IgD-negative memory B cell (primary cell): ENCODE results near the gene HOXC6. TPM values are rescaled to one million over a fixed set of nuclear protein-coding genes. Genes with fewer than 3 reads are reported as not detected.

Experiments
- H3K27ac Mint-ChIP-seq, 3 donors: one replicate each; pipeline ENCODE4 v1.8.0; 2020 to 2022; ENCODE audit warnings: mild to moderate bottlenecking in 3 of 3, mixed read lengths in 3 of 3, moderate library complexity in 1 of 3
- H3K27me3 Mint-ChIP-seq: one replicate; pipeline ENCODE4 v1.8.0; 2021; ENCODE audit warnings: mixed read lengths
- H3K36me3 Mint-ChIP-seq: one replicate; pipeline ENCODE4 v1.8.0; 2020; ENCODE audit warnings: mild to moderate bottlenecking, mixed read lengths
- H3K4me1 Mint-ChIP-seq, 3 donors: one replicate each; pipeline ENCODE4 v1.8.0; 2020 to 2022; ENCODE audit warnings: mixed read lengths in 3 of 3, mild to moderate bottlenecking in 1 of 3
- H3K4me3 Mint-ChIP-seq, 4 donors: one replicate each; pipeline ENCODE4 v1.8.0; 2020 to 2022; ENCODE audit warnings: mild to moderate bottlenecking in 4 of 4, mixed read lengths in 4 of 4, moderate library complexity in 3 of 4
- H3K9me3 Mint-ChIP-seq, 3 donors: one replicate each; pipeline ENCODE4 v1.8.0; 2020 to 2021; ENCODE audit warnings: mixed read lengths in 3 of 3, mild to moderate bottlenecking in 1 of 3
- polyA plus RNA-seq: library from polyadenylated mRNA; unstranded; fragments of 300-500 nt; fragmentation: Illumina TruSeq; gene quantifications from one replicate; pipeline ENCODE4 v1.2.3, GENCODE V29; 2021

The HOXC6 gene
- polyA plus RNA-seq, 1 donor from 2014 or later = not detected

DNA sequence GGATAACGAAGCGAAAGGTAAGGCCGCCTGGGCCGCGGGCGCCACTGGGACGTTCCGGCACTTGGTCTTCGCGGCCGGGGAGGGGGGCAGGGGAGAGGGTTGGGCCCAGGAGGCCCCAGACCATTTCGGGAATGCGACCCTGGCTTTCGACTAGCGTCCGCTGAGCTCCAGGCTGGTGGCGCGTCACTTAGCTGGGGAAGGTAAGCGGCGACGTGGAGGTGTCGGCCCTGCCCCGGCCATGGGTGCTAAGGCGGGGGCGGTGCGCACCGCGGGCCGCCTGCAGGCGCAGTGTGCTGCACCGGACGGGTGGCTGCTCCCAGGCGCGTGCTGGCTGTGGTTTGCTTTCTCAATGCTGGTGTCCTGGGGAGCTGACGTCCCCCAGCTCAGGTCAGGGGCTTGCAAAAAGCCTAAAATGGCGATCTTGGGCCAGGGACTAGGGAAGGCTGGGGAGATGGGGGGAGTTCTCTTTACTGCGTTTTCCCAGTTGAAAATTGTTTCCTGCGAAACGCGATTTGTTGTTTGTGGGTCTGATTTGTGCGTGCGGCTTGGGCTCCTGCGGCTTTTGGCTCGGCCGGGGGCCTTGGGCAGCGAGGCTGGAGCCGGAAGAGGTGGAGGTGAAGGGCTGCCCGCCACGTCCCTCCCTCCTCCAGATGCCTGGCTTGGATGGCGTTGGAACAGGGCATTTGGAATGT, 42.1 kb upstream of the HOXC6 start:
- Mint-ChIP-seq H3K4me3 (peak overlapping the region; percentile 50 to 84 (median 76)), H3K27me3 (peaks cover 82% of the 10 kb centered on the region), H3K4me1 (peaks cover 12 to 14% (median 12%) of the 10 kb centered on the region in 3 donors), H3K36me3 (peaks cover 2% of the 10 kb centered on the region), H3K9me3 (peaks cover 0 to 6% (median 0%) of the 10 kb centered on the region in 3 donors), H3K27ac (peak overlapping the region; percentile 86 to 96 (median 88))

DNA sequence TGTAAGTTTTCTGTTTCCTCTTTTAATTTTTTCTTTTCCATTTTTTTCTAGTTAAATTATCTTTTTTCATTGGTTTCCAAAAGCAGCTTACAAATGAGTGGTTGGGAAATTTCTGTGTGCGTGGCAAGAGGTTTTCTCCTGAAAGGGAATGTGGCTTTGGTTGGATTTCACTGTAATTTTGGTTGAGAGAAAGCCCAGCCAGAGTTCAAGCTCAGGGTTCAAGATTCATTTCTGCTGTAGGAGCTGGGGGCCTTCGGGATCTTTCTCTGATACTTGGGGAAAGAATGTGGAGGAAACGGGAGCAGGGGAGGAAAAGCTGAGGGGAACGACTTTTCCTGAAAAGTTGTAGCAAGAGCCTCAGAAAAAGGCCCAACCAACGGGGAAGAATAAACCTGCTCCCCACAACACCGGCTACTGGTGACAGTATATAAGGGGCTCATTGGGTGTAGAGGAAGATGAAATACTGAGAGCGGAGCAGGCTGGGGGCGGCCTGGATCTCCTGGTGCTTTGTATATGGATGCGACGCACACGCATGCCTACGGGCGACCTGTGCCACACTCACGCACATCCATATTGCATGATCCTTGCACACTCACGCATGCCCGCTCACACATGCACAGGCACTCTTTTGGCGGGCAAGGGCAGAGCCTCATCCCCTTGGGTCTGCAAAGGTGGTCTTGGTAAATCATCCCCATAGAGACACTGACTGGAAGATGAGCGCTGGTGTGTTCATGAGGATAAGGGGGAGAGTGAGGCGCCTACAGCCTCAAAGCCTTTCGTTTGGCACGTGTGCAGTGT, 41.4 kb upstream of the HOXC6 start:
- Mint-ChIP-seq H3K36me3 (peaks cover 2% of the 10 kb centered on the region), H3K4me3 (peak overlapping the region in 3 of 4 donors; percentile 72 to 84 (median 79)), H3K9me3 (peaks cover 0 to 6% (median 0%) of the 10 kb centered on the region in 3 donors), H3K4me1 (peaks cover 11 to 12% (median 12%) of the 10 kb centered on the region in 3 donors), H3K27me3 (peaks cover 83% of the 10 kb centered on the region), H3K27ac (peak overlapping the region; percentile 76 to 88 (median 86))

DNA sequence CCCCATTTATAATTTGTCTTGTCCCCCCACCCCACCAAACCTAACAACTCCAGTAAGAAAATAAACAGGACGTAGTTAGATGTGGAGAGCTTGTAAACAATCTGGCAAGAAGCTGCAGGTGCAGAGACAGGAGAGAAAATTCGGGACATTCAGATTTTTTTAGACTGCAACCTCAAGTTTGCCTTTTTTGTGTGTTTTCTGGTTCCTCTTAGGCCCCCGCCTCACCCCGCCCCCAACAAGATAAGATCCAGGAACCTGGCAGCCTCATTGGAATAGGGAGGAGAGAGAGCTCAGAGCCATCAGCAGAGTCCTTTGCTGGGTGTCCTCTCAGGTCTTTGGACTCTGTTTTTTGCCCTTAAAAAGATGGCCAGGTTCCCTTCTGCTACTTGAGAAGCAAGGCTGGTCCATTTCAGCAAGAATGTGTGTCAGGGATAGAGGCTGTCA, 40.4 kb upstream of the HOXC6 start:
- peaks cover 0 to 6% (median 0%) of the 10 kb centered on the region in 3 donors for H3K9me3 Mint-ChIP-seq
- H3K4me1 Mint-ChIP-seq = peaks cover 11 to 12% (median 12%) of the 10 kb centered on the region in 3 donors
- H3K27ac Mint-ChIP-seq = peak overlapping the region in 2 of 3 donors; percentile 86 to 93
- H3K36me3 Mint-ChIP-seq = peaks cover 2% of the 10 kb centered on the region
- H3K4me3 Mint-ChIP-seq = peak overlapping the region in 2 of 4 donors; percentile 67 to 79
- H3K27me3 Mint-ChIP-seq = peaks cover 81% of the 10 kb centered on the region

DNA sequence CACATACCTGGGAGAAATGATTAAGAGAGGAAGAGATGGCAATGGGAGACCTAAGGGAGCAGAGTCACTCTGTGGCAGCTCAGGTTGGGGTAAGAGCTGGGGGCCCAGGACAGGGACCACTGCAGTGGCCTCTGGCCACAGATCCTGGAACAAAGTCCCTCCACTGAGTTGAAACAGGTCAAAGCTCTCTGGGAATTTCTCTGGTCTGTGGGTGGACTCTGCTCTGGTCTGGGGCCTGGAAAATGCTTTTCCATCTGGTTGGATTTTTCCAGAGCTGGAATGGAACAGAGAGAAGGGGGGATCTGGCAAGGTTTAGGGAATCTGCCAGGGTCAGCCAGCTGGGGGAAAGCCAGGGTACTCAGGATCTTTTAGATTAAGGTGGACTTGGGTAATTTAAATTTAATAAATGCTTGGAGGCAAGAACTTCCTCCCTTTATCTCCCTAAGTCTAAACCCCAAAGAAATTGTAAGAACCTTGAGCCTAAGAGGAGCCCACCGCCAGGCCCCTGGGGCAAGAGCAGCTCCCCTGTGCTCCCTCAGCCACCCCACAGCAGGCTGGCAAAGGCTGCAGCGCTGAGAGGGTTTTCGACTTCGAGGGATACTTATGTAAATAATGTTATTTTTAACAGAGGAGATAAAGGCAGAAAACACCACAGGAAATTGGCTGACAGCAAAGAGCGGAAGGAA, 39.6 kb upstream of the HOXC6 start:
- Mint-ChIP-seq H3K36me3 (peaks cover 2% of the 10 kb centered on the region), H3K9me3 (peaks cover 0 to 9% (median 0%) of the 10 kb centered on the region in 3 donors), H3K27me3 (peaks cover 78% of the 10 kb centered on the region), H3K27ac (peak overlapping the region; percentile 86 to 93 (median 88)), H3K4me3 (peak overlapping the region in 3 of 4 donors; percentile 67 to 79 (median 79)), H3K4me1 (peaks cover 12 to 16% (median 12%) of the 10 kb centered on the region in 3 donors)

DNA sequence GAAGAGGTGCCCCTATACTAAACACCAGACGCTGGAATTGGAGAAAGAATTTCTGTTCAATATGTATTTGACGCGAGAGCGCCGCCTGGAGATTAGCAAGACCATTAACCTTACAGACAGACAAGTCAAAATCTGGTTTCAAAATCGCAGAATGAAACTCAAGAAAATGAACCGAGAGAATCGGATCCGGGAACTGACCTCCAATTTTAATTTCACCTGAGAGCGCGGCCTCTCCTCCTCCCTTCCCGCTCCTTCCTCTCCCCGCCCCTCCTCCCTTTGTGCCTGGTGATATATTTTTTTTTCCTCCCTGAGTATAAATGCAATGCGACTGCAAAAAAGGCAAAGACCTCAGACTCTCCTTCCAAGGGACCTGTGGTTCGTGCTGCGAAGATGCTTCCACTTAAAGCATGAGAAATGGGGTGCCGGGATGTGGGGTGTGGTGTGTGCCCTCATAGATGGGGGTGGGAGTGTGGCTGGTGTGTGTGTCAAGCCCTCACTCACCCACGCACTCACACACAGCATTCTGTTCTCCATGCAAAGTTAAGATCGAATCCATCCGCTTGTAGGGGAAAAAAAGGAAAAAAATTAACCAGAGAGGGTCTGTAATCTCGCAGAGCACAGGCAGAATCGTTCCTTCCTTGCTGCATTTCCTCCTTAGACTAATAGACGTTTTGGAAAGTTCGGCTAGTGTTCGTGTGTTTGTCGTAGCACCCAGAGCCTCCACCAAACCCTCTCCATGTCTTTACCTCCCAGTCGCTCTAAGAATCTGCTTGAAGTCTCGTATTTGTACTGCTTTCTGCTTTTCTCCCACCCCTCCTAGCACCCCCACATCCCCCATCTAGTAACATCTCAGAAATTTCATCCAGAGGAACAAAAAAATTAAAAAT, 38.8 kb upstream of the HOXC6 start:
- no peaks in the 10 kb centered on the region for H3K36me3 Mint-ChIP-seq
- H3K27me3 Mint-ChIP-seq = peaks cover 82% of the 10 kb centered on the region
- peaks cover 0 to 12% (median 0%) of the 10 kb centered on the region in 3 donors for H3K9me3 Mint-ChIP-seq
- H3K4me3 Mint-ChIP-seq = peak overlapping the region; percentile 21 to 84 (median 72)
- peak overlapping the region; percentile 17 to 88 (median 86) for H3K27ac Mint-ChIP-seq
- H3K4me1 Mint-ChIP-seq = peaks cover 17 to 20% (median 18%) of the 10 kb centered on the region in 3 donors

DNA sequence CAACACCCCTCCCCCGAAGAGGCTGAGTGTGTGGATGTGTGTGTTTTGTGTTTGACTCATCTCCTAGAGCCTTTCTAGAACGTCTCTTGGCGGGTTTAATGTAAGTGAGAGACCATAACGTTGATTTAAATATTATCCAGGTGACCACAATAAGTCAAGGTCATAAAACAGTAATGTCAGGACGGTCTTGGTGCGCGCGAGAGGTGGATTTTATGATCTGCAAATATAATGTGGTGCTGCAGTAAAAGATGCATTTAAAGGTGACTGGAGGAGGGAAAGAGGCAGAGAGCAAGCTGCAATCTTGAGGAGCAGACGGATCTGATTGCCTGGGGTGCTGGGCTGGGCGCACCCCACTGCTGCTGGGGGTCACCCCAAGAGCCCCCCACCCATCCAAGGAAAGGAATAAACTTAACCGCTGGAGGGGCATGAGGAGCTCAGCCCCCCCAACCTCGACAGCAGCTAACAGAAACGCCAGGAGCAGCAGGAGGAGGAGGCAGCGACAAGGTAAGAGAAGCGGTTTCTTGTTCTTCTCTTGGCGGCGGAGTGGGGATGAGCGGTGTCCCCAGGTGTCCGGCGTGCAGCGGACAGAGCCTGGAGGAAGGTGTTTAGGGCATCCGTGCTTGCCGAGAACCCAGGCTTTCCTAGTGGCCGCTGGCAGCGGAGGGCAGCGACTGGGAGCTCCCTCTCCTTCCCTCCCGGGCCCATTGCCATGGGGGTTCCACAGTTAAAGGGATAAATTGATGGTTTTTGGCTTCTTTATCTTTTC, 37.7 kb upstream of the HOXC6 start:
- H3K27ac Mint-ChIP-seq = peak overlapping the region; percentile 83 to 97 (median 86)
- H3K27me3 Mint-ChIP-seq = peaks cover 81% of the 10 kb centered on the region
- H3K36me3 Mint-ChIP-seq = no peaks in the 10 kb centered on the region
- peaks cover 16 to 28% (median 22%) of the 10 kb centered on the region in 3 donors for H3K4me1 Mint-ChIP-seq
- H3K9me3 Mint-ChIP-seq = peaks cover 0 to 10% (median 0%) of the 10 kb centered on the region in 3 donors
- peak overlapping the region in 1 of 4 donors; percentile 65 for H3K4me3 Mint-ChIP-seq

DNA sequence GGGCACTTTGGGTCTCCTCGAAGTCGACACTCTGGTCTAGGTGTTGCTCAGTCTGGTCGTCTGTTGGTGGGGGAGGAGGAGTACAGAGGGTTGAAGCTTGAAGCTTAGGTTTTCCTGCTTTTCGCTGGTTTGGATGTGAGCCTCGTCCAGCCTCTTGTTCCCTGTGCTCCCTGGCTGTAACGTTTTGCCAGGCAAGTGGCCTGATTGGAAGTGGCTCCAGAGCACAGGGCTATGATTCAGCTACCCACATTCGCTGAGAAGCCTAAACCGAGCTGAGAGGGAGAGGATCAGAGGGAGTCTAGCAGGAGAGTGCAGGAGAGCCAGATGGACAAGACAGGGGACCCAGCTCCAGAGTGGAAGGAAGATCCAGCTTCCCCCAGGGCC, 37.2 kb upstream of the HOXC6 start:
- H3K9me3 Mint-ChIP-seq = peaks cover 0 to 10% (median 0%) of the 10 kb centered on the region in 3 donors
- H3K36me3 Mint-ChIP-seq = no peaks in the 10 kb centered on the region
- peak overlapping the region in 1 of 4 donors; percentile 65 for H3K4me3 Mint-ChIP-seq
- H3K27me3 Mint-ChIP-seq = peaks cover 80% of the 10 kb centered on the region
- peaks cover 16 to 28% (median 22%) of the 10 kb centered on the region in 3 donors for H3K4me1 Mint-ChIP-seq
- H3K27ac Mint-ChIP-seq = peak overlapping the region in 2 of 3 donors; percentile 81 to 97

DNA sequence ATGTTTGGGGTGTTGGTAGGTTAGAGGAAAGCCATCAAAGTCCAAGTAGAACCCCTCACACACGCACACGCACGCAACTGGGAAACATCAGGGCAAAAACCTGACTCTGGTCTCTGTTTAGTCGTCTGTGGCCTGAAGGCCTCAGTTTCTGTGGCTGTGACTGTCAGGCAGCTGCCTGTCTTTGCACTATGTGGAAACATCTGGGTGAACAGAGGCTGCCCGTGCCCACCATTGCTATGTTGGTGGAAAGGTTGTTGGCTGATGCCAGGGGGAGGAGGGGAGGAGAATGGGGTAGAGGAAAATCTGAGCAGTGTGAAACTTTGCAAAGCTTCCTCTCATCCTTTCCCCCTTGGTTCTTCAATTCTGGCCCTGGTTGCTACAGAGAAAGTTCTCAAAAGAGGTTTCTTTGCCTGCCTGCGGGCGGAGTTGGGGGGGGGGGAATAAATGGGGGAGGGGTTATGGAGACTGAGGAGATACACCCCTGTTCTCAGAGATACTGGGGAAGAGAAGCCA, 35.8 kb upstream of the HOXC6 start:
- peaks cover 1% of the 10 kb centered on the region for H3K36me3 Mint-ChIP-seq
- peaks cover 18 to 32% (median 24%) of the 10 kb centered on the region in 3 donors for H3K4me1 Mint-ChIP-seq
- peak overlapping the region in 2 of 3 donors; percentile 10 to 81 for H3K27ac Mint-ChIP-seq
- H3K9me3 Mint-ChIP-seq = peaks cover 0 to 10% (median 0%) of the 10 kb centered on the region in 3 donors
- H3K4me3 Mint-ChIP-seq = peak overlapping the region in 1 of 4 donors; percentile 5
- peaks cover 76% of the 10 kb centered on the region for H3K27me3 Mint-ChIP-seq

DNA sequence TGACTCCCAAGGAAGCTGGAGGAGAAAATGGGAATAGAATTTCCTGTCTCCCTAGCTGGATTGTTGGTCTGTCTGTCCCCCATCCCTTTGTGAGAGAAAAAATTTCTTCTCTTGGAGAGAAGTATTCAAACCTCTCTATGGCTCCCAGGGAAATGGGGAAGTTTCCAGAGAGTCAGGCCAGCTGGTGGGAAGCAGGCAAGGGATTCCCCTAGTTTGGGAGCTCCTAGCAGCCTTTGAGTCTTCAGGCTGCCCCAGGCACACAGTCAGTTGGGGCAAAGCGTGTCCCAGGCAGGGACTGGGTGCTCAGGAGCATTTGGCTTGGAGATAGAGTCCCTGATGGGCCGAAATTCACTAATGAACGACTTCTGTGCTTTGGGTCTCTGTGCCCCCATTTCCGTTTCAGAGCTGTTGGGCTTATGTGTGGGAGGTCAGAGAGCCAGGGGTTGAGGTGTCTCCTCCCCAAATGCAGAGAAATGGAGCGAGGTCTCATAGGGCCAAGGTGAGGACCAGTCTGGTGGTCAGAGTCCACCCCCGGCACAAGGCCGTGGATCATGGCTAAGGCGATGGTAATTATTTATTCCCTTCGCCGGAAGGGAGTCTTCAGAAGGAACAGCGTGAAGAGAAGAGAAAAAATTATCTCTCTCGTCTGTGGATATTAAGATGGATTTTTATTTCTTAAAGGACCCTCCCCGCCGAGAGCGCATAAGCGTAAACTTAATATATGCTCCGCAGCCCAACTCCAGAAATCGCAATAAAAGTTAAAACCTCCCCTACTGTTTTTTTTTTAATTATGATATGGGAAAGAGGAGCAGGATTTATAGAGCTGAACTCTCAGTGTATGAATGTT, 34.9 kb upstream of the HOXC6 start:
- peak overlapping the region; percentile 81 to 96 (median 91) for H3K27ac Mint-ChIP-seq
- peaks cover 0 to 10% (median 0%) of the 10 kb centered on the region in 3 donors for H3K9me3 Mint-ChIP-seq
- H3K27me3 Mint-ChIP-seq = peaks cover 76% of the 10 kb centered on the region
- peak overlapping the region; percentile 54 to 95 (median 76) for H3K4me3 Mint-ChIP-seq
- H3K36me3 Mint-ChIP-seq = peaks cover 1% of the 10 kb centered on the region
- peaks cover 16 to 32% (median 27%) of the 10 kb centered on the region in 3 donors for H3K4me1 Mint-ChIP-seq

DNA sequence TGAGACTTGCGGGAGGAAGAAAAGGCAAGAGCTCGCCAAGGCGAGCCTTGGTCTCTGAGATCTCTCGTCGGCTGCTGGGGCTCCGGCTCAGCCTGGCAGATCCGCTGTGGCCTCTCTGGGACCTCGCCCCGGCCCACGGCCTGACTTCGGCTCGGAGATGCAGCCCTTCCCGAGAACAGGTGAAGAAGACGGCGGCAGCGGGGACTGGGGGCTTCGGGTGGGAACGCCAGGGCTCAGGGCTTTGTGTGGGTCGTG, 34.3 kb upstream of the HOXC6 start:
- Mint-ChIP-seq H3K27ac (peak overlapping the region; percentile 81 to 96 (median 91)), H3K36me3 (peaks cover 1% of the 10 kb centered on the region), H3K4me1 (peaks cover 15 to 30% (median 26%) of the 10 kb centered on the region in 3 donors), H3K27me3 (peaks cover 76% of the 10 kb centered on the region), H3K9me3 (peaks cover 0 to 10% (median 0%) of the 10 kb centered on the region in 3 donors), H3K4me3 (peak overlapping the region in 3 of 4 donors; percentile 54 to 95 (median 67))

DNA sequence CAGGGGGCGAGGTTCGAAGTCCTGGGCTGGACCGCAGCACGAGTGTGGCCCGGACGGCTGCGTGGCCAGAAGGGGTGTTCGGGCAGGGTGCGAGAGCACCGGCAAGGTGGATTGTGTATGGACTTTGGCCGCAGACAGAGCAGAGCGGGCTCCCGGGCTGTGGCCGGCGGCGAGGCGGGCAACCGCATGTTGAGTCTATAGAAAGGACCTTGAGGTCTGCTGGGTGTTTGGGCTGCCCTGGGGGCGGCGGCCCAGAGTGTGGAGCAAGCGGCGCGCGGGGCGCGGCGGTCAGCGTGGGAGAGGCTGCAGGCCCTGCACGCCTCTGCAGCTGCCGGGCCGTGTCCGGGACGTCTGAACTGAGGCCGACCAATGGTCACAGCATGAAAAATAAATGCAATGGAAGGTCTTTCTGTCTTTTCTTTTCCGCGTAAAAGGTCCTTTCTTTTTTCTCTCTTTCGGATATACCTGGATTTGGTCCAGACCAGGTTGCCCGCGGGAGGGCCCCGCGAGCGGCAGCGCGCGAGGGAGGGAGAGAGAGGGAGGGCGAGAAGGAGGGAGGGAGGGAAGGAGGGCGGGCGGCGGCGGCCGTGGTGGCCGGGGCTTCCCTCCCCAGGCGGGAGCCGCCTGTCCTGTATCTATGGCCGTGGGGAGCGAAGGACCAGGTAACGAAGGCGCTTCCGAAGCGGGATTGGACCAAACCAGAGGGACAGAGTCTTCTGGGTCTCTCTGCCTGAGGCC, 33.8 kb upstream of the HOXC6 start:
- H3K4me3 Mint-ChIP-seq = peak overlapping the region; percentile 72 to 95 (median 88)
- peaks cover 72% of the 10 kb centered on the region for H3K27me3 Mint-ChIP-seq
- peaks cover 10 to 25% (median 21%) of the 10 kb centered on the region in 3 donors for H3K4me1 Mint-ChIP-seq
- peak overlapping the region; percentile 81 to 96 (median 91) for H3K27ac Mint-ChIP-seq
- H3K9me3 Mint-ChIP-seq = peaks cover 0 to 10% (median 0%) of the 10 kb centered on the region in 3 donors
- peaks cover 1% of the 10 kb centered on the region for H3K36me3 Mint-ChIP-seq

DNA sequence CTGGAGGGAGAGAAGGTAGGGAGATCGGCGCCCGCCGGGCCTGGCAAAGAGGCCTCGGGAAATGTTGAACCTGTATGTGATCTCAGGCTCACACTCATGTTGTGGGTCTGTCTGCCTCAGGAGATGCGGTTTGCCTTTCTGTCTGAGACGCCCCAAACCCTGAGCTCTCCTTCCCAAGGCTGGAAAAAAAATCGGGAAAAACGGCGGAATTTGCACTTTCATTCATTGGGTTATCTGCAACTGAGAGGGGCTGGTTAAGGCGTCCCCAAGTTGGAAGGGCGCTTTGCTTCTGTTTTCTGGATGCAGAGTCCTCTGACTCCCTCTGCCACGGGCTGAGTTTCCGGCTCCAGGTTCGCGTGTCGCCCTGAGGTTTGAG, 33.2 kb upstream of the HOXC6 start:
- Mint-ChIP-seq H3K4me3 (peak overlapping the region; percentile 72 to 88 (median 86)), H3K9me3 (peaks cover 0 to 6% (median 0%) of the 10 kb centered on the region in 3 donors), H3K4me1 (peaks cover 7 to 21% (median 16%) of the 10 kb centered on the region in 3 donors), H3K27me3 (peaks cover 68% of the 10 kb centered on the region), H3K27ac (peak overlapping the region in 1 of 3 donors; percentile 81), H3K36me3 (peaks cover 1% of the 10 kb centered on the region)
